Activated CD4-positive, alpha-beta T cell treated with anti-CD3 and anti-CD28 coated beads, Interleukin-2, amount 50 U/mL, for 24 hours (primary cell): ENCODE results near the gene BNIP2.
"Not testable (repeated sequence)": the region's sequence is repeated elsewhere in the genome, so short reads cannot be mapped to it uniquely, and the experiment has no call there.

Experiments used
- DNase-seq, 2 donors: peaks; one replicate each; pipeline ENCODE4 v3.0.0-alpha.2; 2020; ENCODE audit warnings: low read depth in 1 of 2, low spot score in 1 of 2

Gene BNIP2

GRCh38 chr15:59642351-59642750 lies 46.8 kb downstream of the BNIP2 start:
- DNase-seq: no peak

GRCh38 chr15:59637507-59637906 lies 51.6 kb downstream of the BNIP2 start:
- not testable (repeated sequence) for DNase-seq

GRCh38 chr15:59636184-59636583 lies 52.9 kb downstream of the BNIP2 start:
- no peak for DNase-seq

GRCh38 chr15:59632714-59633113 lies 56.4 kb downstream of the BNIP2 start:
- no peak for DNase-seq

- DNase-seq: peak in 1 of 2 donors; percentile 11
These were observed 66.8 kb downstream of the BNIP2 start for GRCh38 chr15:59622289-59622688.

- DNase-seq: no peak
These were observed 70.7 kb downstream of the BNIP2 start for GRCh38 chr15:59618406-59618805.

GRCh38 chr15:59616379-59616778 lies 72.7 kb downstream of the BNIP2 start:
- DNase-seq: no peak

- no peak for DNase-seq
These were observed 73.5 kb downstream of the BNIP2 start for GRCh38 chr15:59615661-59616060.

GRCh38 chr15:59614153-59614552 lies 75.0 kb downstream of the BNIP2 start:
- no peak for DNase-seq

- no peak for DNase-seq
These were observed 77.6 kb downstream of the BNIP2 start, which contains the start of gene GCNT3 for GRCh38 chr15:59611276-59612260. TSS of gene GCNT3 (plus strand) at chr15:59611783. CDS start at chr15:59618239, 6,456 bp downstream.

GRCh38 chr15:59609730-59610712 lies 79.1 kb downstream of the BNIP2 start:
- DNase-seq: no peak
